GM18873 (cell line): Measurements from ENCODE around the gene GPC5.

Experiments
- ATAC-seq: cut with Tn5 transposase; IDR thresholded peaks from one replicate; pipeline ENCODE4 v1.9.1; 2021; ENCODE audit warnings: mild to moderate bottlenecking, moderate library complexity, moderate number of reproducible peaks; ENCODE audit not compliant: unreplicated experiment, low FRiP score

Gene GPC5

GRCh38 chr13:91450913-91451312 lies 52.5 kb downstream of the GPC5 start:
- ATAC-seq: no peak

- ATAC-seq: no peak
Observed at GRCh38 chr13:91454666-91455065, 56.2 kb downstream of the GPC5 start.

GRCh38 chr13:91456837-91457236 lies 58.4 kb downstream of the GPC5 start:
- no peak for ATAC-seq

- no peak for ATAC-seq
Observed at GRCh38 chr13:91459485-91459884, 61.1 kb downstream of the GPC5 start.

GRCh38 chr13:91464336-91464735 lies 65.9 kb downstream of the GPC5 start:
- no peak for ATAC-seq

- no peak for ATAC-seq
Observed at GRCh38 chr13:91467236-91467635, 68.8 kb downstream of the GPC5 start.

GRCh38 chr13:91468301-91468700 lies 69.9 kb downstream of the GPC5 start:
- ATAC-seq: no peak

- no peak for ATAC-seq
Observed at GRCh38 chr13:91470084-91470621, 71.7 kb downstream of the GPC5 start.

GRCh38 chr13:91470681-91471080 lies 72.3 kb downstream of the GPC5 start:
- no peak for ATAC-seq

GRCh38 chr13:91482427-91482826 lies 84.0 kb downstream of the GPC5 start:
- no peak for ATAC-seq

GRCh38 chr13:91491980-91492379 lies 93.6 kb downstream of the GPC5 start:
- no peak for ATAC-seq

GRCh38 chr13:91493442-91493841 lies 95.0 kb downstream of the GPC5 start:
- ATAC-seq: no peak

GRCh38 chr13:91498298-91498697 lies 99.9 kb downstream of the GPC5 start:
- no peak for ATAC-seq

- ATAC-seq: no peak
Observed at GRCh38 chr13:91504216-91504615, 105.8 kb downstream of the GPC5 start.

GRCh38 chr13:91506759-91507158 lies 108.3 kb downstream of the GPC5 start:
- ATAC-seq: no peak

- ATAC-seq: no peak
Observed at GRCh38 chr13:91510058-91510457, 111.6 kb downstream of the GPC5 start.

GRCh38 chr13:91513790-91514189 lies 115.4 kb downstream of the GPC5 start:
- no peak for ATAC-seq

GRCh38 chr13:91516799-91517198 lies 118.4 kb downstream of the GPC5 start:
- ATAC-seq: no peak

- ATAC-seq: no peak
Observed at GRCh38 chr13:91520952-91521351, 122.5 kb downstream of the GPC5 start.

- ATAC-seq: no peak
Observed at GRCh38 chr13:91523116-91523515, 124.7 kb downstream of the GPC5 start.

GRCh38 chr13:91526543-91527033 lies 128.2 kb downstream of the GPC5 start:
- ATAC-seq: no peak

GRCh38 chr13:91529739-91530482 lies 131.5 kb downstream of the GPC5 start:
- ATAC-seq: no peak
